HTERT RPE-1 (cell line): ENCODE results near the gene ADAMTS17.

Experiments used
- in situ Hi-C: fragments of 300-500 bp; cut with MboI; formaldehyde crosslinking; loops from 4 replicates; pipeline ENCODE4 v1.14.3; 2020; ENCODE audit warnings: low sequenced_read_pairs

ADAMTS17 gene

GRCh38 chr15:100227781-100228180 lies 114.0 kb downstream of the ADAMTS17 start:
- in situ Hi-C loops: no loop called here

- in situ Hi-C loops: no loop called here
Measured at GRCh38 chr15:100226107-100226506, 115.7 kb downstream of the ADAMTS17 start.

GRCh38 chr15:100224206-100225185 lies 117.3 kb downstream of the ADAMTS17 start:
- in situ Hi-C loops: no loop called here

GRCh38 chr15:100222349-100222715 lies 119.4 kb downstream of the ADAMTS17 start:
- in situ Hi-C loops: no loop called here

- in situ Hi-C loops: no loop called here
Measured at GRCh38 chr15:100221471-100222348, 120.1 kb downstream of the ADAMTS17 start.

GRCh38 chr15:100220058-100220768 lies 121.6 kb downstream of the ADAMTS17 start:
- in situ Hi-C loops: no loop called here

- in situ Hi-C loops: no loop called here
Measured at GRCh38 chr15:100218434-100218833, 123.3 kb downstream of the ADAMTS17 start.

- in situ Hi-C loops: no loop called here
Measured at GRCh38 chr15:100216182-100216581, 125.6 kb downstream of the ADAMTS17 start.

GRCh38 chr15:100215843-100216169 lies 126.0 kb downstream of the ADAMTS17 start:
- in situ Hi-C loops: no loop called here

- in situ Hi-C loops: no loop called here
Measured at GRCh38 chr15:100215031-100215842, 126.5 kb downstream of the ADAMTS17 start.

GRCh38 chr15:100211855-100212850 lies 129.6 kb downstream of the ADAMTS17 start:
- in situ Hi-C loops: no loop called here

GRCh38 chr15:100210338-100210737 lies 131.4 kb downstream of the ADAMTS17 start:
- in situ Hi-C loops: no loop called here

- in situ Hi-C loops: no loop called here
Measured at GRCh38 chr15:100208921-100209603, 132.7 kb downstream of the ADAMTS17 start.

GRCh38 chr15:100207053-100207452 lies 134.7 kb downstream of the ADAMTS17 start:
- in situ Hi-C loops: no loop called here

GRCh38 chr15:100206643-100207042 lies 135.1 kb downstream of the ADAMTS17 start:
- in situ Hi-C loops: no loop called here

- in situ Hi-C loops: no loop called here
Measured at GRCh38 chr15:100205549-100206295, 136.1 kb downstream of the ADAMTS17 start.

- in situ Hi-C loops: no loop called here
Measured at GRCh38 chr15:100204771-100205170, 137.0 kb downstream of the ADAMTS17 start.

GRCh38 chr15:100204211-100204610 lies 137.6 kb downstream of the ADAMTS17 start:
- in situ Hi-C loops: no loop called here
